GM19193 (cell line): ENCODE measurements around the gene EID3.

Experiments
- POLR2A ChIP-seq: IDR thresholded peaks from 4 replicates; pipeline ENCODE4 v1.6.1; 2011; ENCODE audit not compliant: insufficient read depth, insufficient read length; ENCODE audit errors: extremely low read depth

Gene EID3

DNA sequence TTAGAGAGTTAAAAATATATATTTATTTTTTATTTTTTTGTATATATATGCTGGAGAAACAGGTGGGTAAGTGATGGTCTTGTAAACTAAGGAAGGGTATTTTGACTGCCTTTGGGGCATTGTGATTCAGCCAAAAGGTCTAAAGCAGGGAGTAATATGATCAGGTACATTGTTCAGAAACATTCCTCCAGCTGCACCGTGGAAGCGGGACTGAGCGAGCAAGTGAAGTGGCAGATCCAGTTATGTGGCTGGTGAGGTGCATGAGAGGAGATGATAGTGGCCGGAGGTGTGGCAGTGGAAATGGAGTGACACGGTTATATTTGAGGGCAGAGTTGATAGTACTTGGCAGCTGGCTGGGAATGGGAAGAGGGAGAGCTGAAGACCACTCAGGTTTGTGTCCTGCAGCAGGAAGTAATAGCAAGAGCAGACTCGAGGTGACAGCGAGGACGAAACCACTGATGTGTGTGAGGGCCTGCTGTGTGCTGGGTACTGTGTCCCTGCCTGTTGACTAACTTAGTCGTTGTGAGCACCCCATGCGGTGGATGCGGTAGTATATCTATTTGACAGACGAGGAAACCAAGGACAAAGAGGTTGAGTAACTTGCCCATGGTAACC lies 39.2 kb downstream of the EID3 start:
- no peak for TF ChIP-seq POLR2A

DNA sequence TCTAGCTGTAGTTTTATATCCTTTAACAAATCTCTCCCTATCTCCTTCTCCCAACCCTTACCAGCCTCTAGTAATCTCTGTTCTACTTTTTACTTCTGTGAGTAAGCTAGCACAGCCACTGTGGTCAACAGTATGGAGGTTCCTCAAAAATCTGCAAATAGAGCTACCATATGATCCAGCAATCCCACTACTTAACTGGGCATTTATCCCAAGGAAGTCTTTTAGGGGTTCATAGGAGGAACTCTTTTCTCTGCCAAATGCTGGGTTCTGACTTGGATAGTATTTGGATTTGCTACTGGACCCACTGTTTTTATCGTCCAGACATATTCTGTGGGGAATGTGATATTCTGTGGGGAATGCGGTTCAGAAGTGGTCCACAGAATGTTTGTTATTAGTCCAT lies 41.1 kb downstream of the EID3 start:
- no peak for TF ChIP-seq POLR2A

- TF ChIP-seq POLR2A: no peak
These were observed 41.9 kb downstream of the EID3 start for GRCh38 chr12:104345234-104346066.

DNA sequence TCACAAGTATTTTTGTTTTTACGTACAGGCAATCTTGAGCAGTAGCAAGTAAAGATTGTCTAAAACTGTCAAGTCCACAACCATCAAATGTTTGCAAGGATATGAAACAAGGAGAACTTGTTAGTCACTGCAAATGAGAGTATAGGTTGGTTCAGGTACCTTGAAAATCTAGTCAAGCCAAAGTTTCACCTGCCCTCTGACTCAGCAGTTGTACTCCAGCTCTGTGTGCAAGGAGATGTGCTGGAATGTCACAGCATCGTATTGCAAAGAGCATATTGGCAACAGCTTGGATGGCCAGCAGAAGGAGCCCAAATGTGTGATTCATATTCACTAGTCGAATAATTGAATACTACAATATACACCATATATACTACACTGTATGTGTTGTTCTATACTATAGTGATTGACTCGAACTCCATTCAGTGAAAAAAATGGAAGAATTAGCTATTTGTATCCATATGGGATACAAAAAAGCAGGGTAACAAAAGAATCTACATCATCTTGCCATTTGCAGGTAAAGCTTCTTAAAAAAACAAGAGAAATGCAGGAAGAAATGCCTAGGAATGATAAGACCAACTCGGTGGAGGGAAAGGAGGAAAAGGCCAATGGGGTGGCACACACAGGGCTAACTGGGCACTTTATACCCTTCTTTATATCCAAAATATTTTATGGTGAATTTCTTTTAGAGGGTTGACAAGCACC lies 44.0 kb downstream of the EID3 start:
- no peak for TF ChIP-seq POLR2A

DNA sequence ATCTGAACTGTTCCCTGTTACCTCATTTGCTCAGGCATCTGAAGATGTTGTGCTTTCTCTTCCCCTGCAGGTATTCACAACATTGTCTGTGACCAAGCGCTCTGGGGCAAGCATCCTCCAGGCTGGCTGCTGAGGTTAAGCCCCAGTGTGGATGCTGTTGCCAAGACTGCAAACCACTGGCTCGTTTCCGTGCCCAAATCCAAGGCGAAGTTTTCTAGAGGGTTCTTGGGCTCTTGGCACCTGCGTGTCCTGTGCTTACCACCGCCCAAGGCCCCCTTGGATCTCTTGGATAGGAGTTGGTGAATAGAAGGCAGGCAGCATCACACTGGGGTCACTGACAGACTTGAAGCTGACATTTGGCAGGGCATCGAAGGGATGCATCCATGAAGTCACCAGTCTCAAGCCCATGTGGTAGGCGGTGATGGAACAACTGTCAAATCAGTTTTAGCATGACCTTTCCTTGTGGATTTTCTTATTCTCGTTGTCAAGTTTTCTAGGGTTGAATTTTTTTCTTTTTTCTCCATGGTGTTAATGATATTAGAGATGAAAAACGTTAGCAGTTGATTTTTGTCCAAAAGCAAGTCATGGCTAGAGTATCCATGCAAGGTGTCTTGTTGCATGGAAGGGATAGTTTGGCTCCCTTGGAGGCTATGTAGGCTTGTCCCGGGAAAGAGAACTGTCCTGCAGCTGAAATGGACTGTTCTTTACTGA lies 44.9 kb downstream of the EID3 start:
- no peak for TF ChIP-seq POLR2A

DNA sequence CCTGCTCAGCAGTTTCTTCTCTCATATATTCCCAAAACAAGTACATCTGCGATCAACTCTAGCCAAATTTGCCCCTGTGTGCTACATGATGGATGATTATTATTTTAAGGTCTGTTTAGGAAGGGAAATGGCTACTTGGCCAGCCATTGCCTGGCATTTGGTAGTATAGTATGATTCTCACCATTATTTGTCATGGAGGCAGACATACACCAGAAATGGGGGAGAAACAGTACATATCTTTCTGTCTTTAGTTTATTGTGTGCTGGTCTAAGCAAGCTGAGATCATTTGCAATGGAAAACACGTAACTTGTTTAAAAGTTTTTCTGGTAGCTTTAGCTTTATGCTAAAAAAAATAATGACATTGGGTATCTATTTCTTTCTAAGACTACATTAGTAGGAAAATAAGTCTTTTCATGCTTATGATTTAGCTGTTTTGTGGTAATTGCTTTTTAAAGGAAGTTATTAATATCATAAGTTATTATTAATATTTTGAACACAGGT lies 45.5 kb downstream of the EID3 start:
- TF ChIP-seq POLR2A: no peak

DNA sequence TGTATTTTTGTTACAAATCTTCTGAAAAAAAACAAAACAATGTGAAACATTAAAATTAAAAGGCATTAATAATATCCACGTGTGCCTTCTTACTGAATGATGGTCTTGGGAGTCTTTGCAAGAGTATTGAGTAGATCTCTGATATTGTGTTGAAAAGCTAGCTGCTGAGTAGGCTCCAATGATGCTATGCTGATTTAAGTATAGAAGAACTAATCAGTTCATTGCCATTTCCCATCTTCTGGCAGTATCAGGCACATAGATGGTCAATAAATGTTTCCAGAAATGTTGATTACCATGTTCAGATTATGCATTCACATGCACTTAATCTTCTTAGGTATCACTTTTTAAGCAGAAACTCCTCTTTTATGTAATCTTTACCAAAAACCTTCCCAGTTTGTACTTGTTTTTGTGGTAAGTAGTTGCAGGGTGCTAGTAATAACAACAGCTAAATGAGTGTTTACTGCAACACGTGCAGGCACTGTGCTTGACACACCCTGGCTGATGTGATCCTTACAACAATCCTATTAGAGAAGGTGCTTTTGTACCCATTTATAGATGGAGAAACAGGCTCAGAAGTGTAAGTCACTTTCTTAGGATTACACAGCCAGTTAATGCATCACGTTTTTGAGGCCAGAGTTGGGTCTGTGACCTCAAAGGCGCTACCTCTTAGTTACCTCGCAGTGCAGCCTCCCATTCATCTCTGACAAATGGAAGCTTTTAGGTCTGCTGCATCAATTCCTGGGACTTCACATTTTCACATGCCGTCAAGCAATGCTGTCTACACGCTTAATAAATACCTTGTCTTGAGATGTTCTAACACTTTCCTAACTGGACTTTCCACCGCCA lies 46.9 kb downstream of the EID3 start:
- TF ChIP-seq POLR2A: no peak

GRCh38 chr12:104351057-104351983 lies 47.8 kb downstream of the EID3 start:
- TF ChIP-seq POLR2A: no peak

GRCh38 chr12:104352106-104352713 lies 48.7 kb downstream of the EID3 start:
- no peak for TF ChIP-seq POLR2A

- TF ChIP-seq POLR2A: no peak
These were observed 49.8 kb downstream of the EID3 start for GRCh38 chr12:104353012-104353981.

- no peak for TF ChIP-seq POLR2A
These were observed 50.8 kb downstream of the EID3 start for GRCh38 chr12:104354167-104354867.
